Fibroblast of villous mesenchyme (primary cell): ENCODE measurements around the gene BCAS4. TPM values are rescaled to one million over a fixed set of nuclear protein-coding genes. Genes with fewer than 3 reads are reported as not detected.

Experiments
- DNase-seq: peaks from one replicate; pipeline ENCODE4 v3.0.0-alpha.2; 2010; ENCODE audit warnings: low read depth
- H3K4me3 ChIP-seq: 2 replicates; pipeline ENCODE4 v1.5.1; 2011; ENCODE audit warnings: low read depth, mild to moderate bottlenecking, low read length
- total RNA-seq: library from RNA; depleted of rRNA; stranded (reverse); fragments of >200 nt; gene quantifications from 2 replicates; pipeline ENCODE4 v1.2.3, GENCODE V29; 2012
- TF ChIP-seq, protein P1 (sequence below): IDR thresholded peaks from 2 replicates; pipeline ENCODE4 v1.5.1; 2012; ENCODE audit warnings: low read depth, mild to moderate bottlenecking, low read length; ENCODE audit not compliant: insufficient read depth

Gene BCAS4
- total RNA-seq, 1 donor = 7.3 TPM

DNA sequence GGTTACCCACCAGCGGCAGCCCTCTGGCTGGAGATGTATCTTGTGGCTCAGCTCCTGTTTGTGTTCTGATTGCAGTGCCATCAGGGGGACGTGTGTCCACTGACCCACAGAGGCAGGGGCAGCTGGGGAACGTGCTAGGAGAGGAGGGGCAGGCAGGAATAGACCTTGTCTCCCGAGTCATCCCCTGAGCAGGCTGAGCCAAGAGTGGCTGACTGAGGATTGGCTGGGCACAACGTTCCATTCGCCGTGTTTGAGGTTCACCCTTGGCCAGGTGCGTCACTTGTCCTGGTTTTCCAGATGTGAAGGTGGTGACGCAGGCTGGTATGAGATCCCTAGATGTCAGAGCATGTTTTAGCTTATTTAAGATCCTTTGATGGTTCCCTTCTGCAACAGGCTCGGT, 78.7 kb downstream of the BCAS4 start:
- no peak overlapping the region for H3K4me3 ChIP-seq
- DNase-seq = no peak
- TF ChIP-seq, protein P1, sequence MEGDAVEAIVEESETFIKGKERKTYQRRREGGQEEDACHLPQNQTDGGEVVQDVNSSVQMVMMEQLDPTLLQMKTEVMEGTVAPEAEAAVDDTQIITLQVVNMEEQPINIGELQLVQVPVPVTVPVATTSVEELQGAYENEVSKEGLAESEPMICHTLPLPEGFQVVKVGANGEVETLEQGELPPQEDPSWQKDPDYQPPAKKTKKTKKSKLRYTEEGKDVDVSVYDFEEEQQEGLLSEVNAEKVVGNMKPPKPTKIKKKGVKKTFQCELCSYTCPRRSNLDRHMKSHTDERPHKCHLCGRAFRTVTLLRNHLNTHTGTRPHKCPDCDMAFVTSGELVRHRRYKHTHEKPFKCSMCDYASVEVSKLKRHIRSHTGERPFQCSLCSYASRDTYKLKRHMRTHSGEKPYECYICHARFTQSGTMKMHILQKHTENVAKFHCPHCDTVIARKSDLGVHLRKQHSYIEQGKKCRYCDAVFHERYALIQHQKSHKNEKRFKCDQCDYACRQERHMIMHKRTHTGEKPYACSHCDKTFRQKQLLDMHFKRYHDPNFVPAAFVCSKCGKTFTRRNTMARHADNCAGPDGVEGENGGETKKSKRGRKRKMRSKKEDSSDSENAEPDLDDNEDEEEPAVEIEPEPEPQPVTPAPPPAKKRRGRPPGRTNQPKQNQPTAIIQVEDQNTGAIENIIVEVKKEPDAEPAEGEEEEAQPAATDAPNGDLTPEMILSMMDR = no peak

DNA sequence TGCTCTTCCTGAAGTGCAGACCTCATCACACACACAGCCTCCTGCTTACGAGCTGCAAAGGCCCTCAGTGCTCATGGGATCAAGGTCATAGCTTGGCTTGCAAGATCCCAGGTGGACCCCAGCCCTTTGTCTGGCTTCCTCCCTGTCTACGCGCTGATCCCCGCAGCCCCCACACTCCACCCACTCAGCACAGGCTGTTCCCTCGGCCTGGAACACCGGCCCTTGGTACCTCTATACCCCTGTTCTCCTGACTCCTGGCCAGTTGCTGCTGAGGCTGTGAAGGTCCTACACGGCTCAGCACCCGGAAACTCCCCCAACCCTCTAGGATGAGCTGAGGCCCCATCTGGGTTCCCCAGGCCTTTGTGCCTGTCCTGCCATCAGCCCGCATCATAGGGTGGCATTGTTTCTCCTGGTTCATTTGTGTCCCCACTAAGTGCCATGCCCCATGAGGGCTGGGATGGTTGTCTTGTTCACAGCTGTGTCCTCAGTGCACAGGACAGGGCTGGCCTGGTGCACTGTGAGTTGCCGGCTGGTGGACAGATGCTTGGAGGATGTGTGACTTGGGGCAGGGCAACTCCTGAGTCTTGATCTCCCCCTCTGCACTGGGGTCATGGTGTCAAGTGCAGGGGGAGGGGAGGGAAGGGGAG, 79.4 kb downstream of the BCAS4 start:
- TF ChIP-seq, protein P1 = no peak
- DNase-seq = no peak

DNA sequence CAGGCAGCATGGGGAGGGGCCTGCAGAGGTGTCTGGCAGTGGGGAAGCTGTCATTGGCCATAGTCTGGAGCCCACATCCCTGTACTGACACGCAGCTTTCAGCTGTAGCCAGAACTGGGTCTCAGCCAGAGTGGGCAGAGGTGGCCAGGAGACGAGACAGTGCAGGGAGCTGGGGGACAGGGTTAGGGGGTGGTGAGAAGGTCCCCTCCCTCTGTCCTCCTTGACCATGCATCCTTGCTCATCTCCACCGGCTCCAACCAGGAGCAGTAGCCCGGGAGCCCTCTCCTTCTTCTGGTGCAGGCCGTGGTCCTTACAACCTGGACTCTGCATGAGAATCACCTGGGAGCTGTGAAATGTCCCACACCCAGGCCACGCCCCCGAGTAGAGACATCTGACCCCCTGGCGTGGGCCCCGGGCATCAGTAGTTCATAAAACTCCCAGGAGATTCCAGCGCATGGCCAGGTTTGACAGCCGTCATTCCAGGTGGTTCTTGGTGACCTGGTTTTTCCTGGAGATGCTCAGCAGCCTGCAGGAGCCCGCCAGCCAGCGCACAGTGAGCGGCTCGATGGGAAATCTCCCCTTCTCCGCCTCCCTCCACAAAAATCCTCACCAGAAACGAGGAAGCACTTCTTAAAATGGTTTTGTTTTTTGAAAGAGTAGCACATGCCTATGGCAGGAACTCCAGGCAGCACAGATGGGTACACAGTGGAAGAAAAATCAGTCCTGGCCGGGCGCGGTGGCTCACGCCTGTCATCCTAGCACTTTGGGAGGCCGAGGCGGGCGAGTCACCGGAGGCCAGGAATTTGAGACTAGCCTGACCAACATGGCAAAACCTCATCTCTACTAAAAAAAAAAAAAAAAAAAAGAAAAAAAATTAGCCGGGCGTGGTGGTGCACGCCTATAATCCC, 80.2 kb downstream of the BCAS4 start:
- no peak for DNase-seq
- no peak overlapping the region for H3K4me3 ChIP-seq
- TF ChIP-seq, protein P1 = no peak

More for the DNA sequence above, 79.4 kb downstream of the BCAS4 start:
- no peak overlapping the region for H3K4me3 ChIP-seq

DNA sequence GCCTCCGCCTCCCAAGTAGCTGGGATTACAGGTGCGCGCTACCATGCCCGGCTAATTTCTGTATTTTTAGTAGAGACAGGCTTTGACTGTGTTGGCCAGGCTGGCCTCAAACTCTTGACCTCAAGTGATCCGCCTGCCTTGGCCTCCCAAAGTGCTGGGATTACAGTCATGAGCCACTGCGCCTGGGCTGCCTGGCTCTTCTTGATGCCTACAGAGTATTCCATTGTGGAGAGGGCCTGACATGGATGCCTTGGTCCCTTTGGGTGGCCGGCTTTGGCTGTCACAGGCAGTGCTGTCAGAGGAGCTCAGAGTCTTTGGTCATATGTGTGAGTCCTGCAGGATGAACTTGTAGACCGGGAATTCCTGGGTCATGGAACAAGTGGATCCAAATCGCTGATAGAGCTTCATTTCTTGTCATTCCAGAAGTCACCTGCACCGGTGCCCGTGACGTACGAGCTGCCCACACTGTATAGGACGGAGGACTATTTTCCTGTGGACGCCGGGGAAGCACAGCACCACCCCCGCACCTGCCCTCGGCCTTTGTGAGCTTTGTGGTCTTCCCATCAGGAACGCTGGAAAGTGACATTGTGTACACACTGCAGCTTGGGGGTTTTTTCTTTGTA, 81.3 kb downstream of the BCAS4 start:
- no peak for DNase-seq
- TF ChIP-seq, protein P1 = no peak
- no peak overlapping the region for H3K4me3 ChIP-seq

DNA sequence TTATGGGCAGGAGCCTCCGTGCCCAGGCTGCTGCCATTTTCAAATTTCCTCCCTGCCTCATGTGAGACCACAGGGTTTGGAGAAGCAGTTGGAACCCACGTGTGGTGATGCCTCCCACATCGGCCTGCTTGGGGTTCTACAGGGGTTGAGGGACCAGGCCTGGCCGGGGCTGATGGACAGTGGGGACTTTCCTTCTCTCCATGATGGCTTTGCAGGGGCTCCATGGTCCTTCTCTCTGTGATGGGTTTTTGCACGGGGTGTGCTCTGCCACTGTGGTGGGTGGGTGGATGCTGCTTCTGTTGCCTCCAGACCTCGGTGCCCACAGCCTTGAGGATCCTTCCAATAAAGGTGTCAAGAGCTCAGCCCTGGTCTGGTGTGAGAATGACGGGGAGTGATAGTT, 82.0 kb downstream of the BCAS4 start:
- TF ChIP-seq, protein P1 = no peak

DNA sequence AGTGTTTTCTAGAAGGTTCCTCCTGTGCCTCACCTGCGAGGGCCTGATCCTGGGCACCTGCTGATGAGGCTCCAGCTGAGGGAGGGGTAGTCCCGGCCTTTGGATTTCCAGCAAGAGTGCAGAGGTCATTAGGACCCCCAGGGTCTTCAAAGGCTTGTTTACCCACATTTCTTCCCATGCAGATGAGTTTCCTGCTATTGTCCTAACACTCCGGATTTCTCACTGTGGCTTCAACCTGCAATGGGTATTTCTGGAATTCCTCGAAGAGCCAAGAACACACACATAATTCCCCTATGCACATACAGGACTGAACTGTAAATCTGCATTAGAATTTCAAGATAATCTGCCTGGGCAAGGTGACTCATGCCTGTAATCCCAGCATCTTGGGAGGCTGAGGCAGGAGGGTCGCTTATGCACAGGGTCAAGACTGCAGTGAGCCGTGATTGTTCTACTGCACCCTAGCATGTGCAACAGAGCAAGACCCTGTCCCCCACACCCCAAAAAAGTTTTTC, 82.4 kb downstream of the BCAS4 start:
- no peak overlapping the region for H3K4me3 ChIP-seq
- DNase-seq = no peak
- TF ChIP-seq, protein P1 = no peak

More for the DNA sequence above, 82.0 kb downstream of the BCAS4 start:
- no peak overlapping the region for H3K4me3 ChIP-seq
- no peak for DNase-seq
